DND-41 (cell line): ENCODE measurements around the gene PAAF1.

Experiments
- ATAC-seq: fragments of 200-7000 bp; cut with Tn5 transposase; 3 replicates; pipeline ENCODE4 v1.9.1; 2021; ENCODE audit warnings: low read depth; ENCODE audit not compliant: insufficient read depth
- DNase-seq: peaks from one replicate; pipeline ENCODE4 v3.0.0-alpha.2; 2020
- H2AFZ ChIP-seq: 2 replicates; pipeline ENCODE4 v1.6.0; 2012; ENCODE audit warnings: low read depth, low read length
- H3K27ac ChIP-seq: 2 replicates; pipeline ENCODE4 v1.5.1; 2012; ENCODE audit warnings: low read length, inconsistent platforms
- H3K27me3 ChIP-seq: fragments of 200-600 bp; sonication (generic); 2 replicates; pipeline ENCODE4 v1.6.0; 2012; ENCODE audit warnings: low read length, mild to moderate bottlenecking, inconsistent platforms; ENCODE audit not compliant: insufficient read depth, poor library complexity
- H3K36me3 ChIP-seq: 2 replicates; pipeline ENCODE4 v1.5.1; 2012; ENCODE audit warnings: low read length, inconsistent platforms; ENCODE audit not compliant: insufficient read depth
- H3K4me1 ChIP-seq: 2 replicates; pipeline ENCODE4 v1.5.1; 2012; ENCODE audit warnings: mild to moderate bottlenecking, low read length; ENCODE audit not compliant: insufficient read depth
- H3K4me2 ChIP-seq: 2 replicates; pipeline ENCODE4 v1.6.0; 2012; ENCODE audit warnings: mild to moderate bottlenecking, moderate library complexity, low read length, inconsistent platforms; ENCODE audit not compliant: insufficient read depth
- H3K4me3 ChIP-seq, 2 experiments: fragments of 200-600 bp in 1 of 2; shearing (Covaris generic) in 1 of 2; 2 replicates each; pipeline ENCODE4 v1.5.1; 2012 to 2016; ENCODE audit warnings: inconsistent platforms in 2 of 2, low read length in 2 of 2, mild to moderate bottlenecking in 2 of 2, low read depth in 1 of 2, moderate library complexity in 1 of 2
- H3K79me2 ChIP-seq: 2 replicates; pipeline ENCODE4 v1.6.0; 2012; ENCODE audit warnings: low read length, inconsistent platforms; ENCODE audit not compliant: insufficient read depth
- H3K9ac ChIP-seq: 2 replicates; pipeline ENCODE4 v1.6.0; 2012; ENCODE audit warnings: low read depth, mild to moderate bottlenecking, inconsistent platforms, low read length, moderate library complexity
- H3K9me3 ChIP-seq: 2 replicates; pipeline ENCODE4 v1.5.1; 2012; ENCODE audit warnings: low read length, moderate library complexity, mild to moderate bottlenecking, inconsistent platforms; ENCODE audit not compliant: insufficient read depth, severe bottlenecking
- H4K20me1 ChIP-seq: 2 replicates; pipeline ENCODE4 v1.6.0; 2012; ENCODE audit warnings: low read length; ENCODE audit not compliant: insufficient read depth
- EZH2 ChIP-seq: IDR thresholded peaks from 3 replicates; pipeline ENCODE4 v1.6.1; 2012; ENCODE audit warnings: borderline replicate concordance, low read depth, mild to moderate bottlenecking, moderate library complexity, low read length, inconsistent platforms; ENCODE audit not compliant: severe bottlenecking
- TF ChIP-seq, protein P1 (sequence below): IDR thresholded peaks from 2 replicates; pipeline ENCODE4 v1.5.1; 2012; ENCODE audit warnings: borderline replicate concordance, low read length, moderate library complexity, mild to moderate bottlenecking; ENCODE audit not compliant: poor library complexity, severe bottlenecking; ENCODE audit errors: extremely low read depth

The PAAF1 gene

DNA sequence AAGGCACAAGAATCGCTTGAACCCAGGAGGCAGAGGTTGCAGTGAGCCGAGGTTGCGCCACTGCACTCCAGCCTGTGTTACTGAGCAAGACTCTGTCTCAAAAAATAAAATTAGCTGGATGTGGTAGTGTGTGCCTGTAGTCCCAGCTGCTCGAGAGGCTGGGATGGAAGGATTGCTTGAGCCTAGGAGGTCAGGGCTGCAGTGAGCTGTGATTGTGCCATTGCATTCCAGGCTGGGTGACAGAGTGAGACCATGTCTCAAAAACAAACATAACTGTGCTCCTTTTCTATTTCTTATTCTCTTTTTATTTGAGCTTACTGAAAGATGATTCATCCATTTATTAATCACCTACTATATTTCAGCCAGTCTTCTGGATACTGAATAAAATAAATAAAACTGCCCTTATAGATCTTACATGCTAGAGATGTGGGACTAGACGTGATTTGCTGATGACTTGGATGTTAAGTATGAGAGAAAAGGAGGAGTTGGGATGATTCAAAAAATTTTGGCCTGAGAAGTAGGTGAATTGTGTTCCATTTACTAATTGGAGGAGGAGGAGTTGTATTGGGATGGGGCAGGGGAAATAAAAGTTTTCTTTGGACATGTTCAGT lies 18.0 kb downstream of the PAAF1 start:
- H3K9ac ChIP-seq = no peak overlapping the region
- no peak for DNase-seq
- H3K79me2 ChIP-seq = no peaks in the 10 kb centered on the region
- no peaks in the 10 kb centered on the region for H3K4me1 ChIP-seq
- no peak overlapping the region for H3K4me3 ChIP-seq
- H4K20me1 ChIP-seq = no peaks in the 10 kb centered on the region
- TF ChIP-seq, protein P1, sequence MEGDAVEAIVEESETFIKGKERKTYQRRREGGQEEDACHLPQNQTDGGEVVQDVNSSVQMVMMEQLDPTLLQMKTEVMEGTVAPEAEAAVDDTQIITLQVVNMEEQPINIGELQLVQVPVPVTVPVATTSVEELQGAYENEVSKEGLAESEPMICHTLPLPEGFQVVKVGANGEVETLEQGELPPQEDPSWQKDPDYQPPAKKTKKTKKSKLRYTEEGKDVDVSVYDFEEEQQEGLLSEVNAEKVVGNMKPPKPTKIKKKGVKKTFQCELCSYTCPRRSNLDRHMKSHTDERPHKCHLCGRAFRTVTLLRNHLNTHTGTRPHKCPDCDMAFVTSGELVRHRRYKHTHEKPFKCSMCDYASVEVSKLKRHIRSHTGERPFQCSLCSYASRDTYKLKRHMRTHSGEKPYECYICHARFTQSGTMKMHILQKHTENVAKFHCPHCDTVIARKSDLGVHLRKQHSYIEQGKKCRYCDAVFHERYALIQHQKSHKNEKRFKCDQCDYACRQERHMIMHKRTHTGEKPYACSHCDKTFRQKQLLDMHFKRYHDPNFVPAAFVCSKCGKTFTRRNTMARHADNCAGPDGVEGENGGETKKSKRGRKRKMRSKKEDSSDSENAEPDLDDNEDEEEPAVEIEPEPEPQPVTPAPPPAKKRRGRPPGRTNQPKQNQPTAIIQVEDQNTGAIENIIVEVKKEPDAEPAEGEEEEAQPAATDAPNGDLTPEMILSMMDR = no peak
- no peak for TF ChIP-seq EZH2
- no peaks in the 10 kb centered on the region for H3K27me3 ChIP-seq
- H3K36me3 ChIP-seq = peaks cover 26% of the 10 kb centered on the region; the same call in 1 of the 2 replicates
- H3K27ac ChIP-seq = no peak overlapping the region
- H2AFZ ChIP-seq = no peak overlapping the region
- no peaks in the 10 kb centered on the region for H3K9me3 ChIP-seq
- H3K4me2 ChIP-seq = no peak overlapping the region
- no peak for ATAC-seq

DNA sequence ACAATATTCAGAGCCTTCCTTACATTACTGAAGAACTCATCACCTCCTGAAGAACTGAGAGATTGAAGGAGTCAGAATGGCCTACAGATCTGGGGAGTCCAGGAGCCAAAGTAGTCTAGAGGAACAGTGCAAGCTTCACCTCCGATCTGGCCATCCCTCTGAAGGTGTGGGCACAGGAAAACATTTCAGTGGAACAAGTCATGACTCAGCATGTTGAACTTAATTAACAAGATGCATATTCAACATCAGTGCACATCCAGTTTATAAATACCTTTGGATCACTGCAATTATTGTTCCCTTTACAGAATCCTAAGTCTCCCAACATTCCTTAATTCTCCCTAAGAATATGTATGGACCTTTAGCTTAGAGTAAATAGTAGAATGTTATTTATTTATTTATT lies 25.5 kb downstream of the PAAF1 start:
- no peaks in the 10 kb centered on the region for H3K4me1 ChIP-seq
- no peak overlapping the region; the same call in 1 of the 2 replicates for H3K27ac ChIP-seq
- ATAC-seq (no peak), DNase-seq (no peak)
- no peaks in the 10 kb centered on the region for H3K27me3 ChIP-seq
- no peaks in the 10 kb centered on the region for H3K79me2 ChIP-seq
- H3K9ac ChIP-seq = no peak overlapping the region
- no peaks in the 10 kb centered on the region for H3K9me3 ChIP-seq
- H3K4me2 ChIP-seq = no peak overlapping the region
- no peak overlapping the region for H2AFZ ChIP-seq
- no peak overlapping the region for H3K4me3 ChIP-seq
- no peaks in the 10 kb centered on the region for H4K20me1 ChIP-seq
- TF ChIP-seq, protein P1 = no peak
- TF ChIP-seq EZH2 = no peak
- H3K36me3 ChIP-seq = peaks cover 27% of the 10 kb centered on the region

GRCh38 chr11:73907191-73907590 lies 30.4 kb downstream of the PAAF1 start:
- no peaks in the 10 kb centered on the region for H4K20me1 ChIP-seq
- peaks cover 21% of the 10 kb centered on the region; the same call in 1 of the 2 replicates for H3K36me3 ChIP-seq
- no peak overlapping the region for H2AFZ ChIP-seq
- no peaks in the 10 kb centered on the region for H3K4me1 ChIP-seq
- TF ChIP-seq EZH2 = no peak
- TF ChIP-seq, protein P1 = no peak
- H3K27me3 ChIP-seq = no peaks in the 10 kb centered on the region
- H3K4me2 ChIP-seq = no peak overlapping the region
- ATAC-seq (no peak; the same call in 2 of the 3 replicates), DNase-seq (no peak)
- no peak overlapping the region for H3K4me3 ChIP-seq
- H3K27ac ChIP-seq = no peak overlapping the region
- H3K9me3 ChIP-seq = no peaks in the 10 kb centered on the region
- no peak overlapping the region for H3K9ac ChIP-seq
- H3K79me2 ChIP-seq = no peaks in the 10 kb centered on the region

GRCh38 chr11:73912026-73912425 lies 35.2 kb downstream of the PAAF1 start:
- H3K9me3 ChIP-seq = no peaks in the 10 kb centered on the region
- H3K4me2 ChIP-seq = no peak overlapping the region
- H4K20me1 ChIP-seq = no peaks in the 10 kb centered on the region
- no peaks in the 10 kb centered on the region for H3K4me1 ChIP-seq
- TF ChIP-seq, protein P1 = no peak
- no peak for TF ChIP-seq EZH2
- no peaks in the 10 kb centered on the region for H3K27me3 ChIP-seq
- H3K79me2 ChIP-seq = no peaks in the 10 kb centered on the region
- H3K36me3 ChIP-seq = peaks cover 35% of the 10 kb centered on the region; the same call in 1 of the 2 replicates
- no peak overlapping the region for H3K4me3 ChIP-seq
- no peak overlapping the region for H3K27ac ChIP-seq
- H2AFZ ChIP-seq = no peak overlapping the region
- H3K9ac ChIP-seq = no peak overlapping the region
- no peak for DNase-seq
- ATAC-seq = no peak
